ENCODE data around the gene RPS6KA5.

DNA sequence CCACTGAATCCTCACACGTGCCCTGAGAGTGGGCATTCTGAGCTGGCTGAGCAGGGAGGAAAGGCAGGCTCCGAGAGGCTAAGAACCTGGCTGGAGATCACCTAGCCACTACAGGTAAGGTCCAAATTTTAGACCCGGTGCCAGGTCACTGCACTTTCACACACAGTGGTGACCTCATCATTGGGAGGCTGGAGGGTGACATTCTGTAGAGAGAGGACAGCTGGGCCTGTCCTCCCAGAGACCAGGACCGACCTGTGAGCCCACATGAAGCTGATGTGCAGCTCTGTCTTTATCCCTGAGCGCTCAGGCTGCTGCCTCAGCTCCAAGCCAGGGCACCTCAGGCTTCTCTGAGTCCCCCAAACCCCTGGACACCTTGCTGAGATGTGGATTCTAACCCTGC, 248.3 kb downstream of the RPS6KA5 start:
- TF ChIP-seq POLR2A (IDR thresholded peaks at IDR 0.05) = no peak
- no peak for TF ChIP-seq POLR2AphosphoS5 (IDR thresholded peaks at IDR 0.05)
- TF ChIP-seq, protein P1, sequence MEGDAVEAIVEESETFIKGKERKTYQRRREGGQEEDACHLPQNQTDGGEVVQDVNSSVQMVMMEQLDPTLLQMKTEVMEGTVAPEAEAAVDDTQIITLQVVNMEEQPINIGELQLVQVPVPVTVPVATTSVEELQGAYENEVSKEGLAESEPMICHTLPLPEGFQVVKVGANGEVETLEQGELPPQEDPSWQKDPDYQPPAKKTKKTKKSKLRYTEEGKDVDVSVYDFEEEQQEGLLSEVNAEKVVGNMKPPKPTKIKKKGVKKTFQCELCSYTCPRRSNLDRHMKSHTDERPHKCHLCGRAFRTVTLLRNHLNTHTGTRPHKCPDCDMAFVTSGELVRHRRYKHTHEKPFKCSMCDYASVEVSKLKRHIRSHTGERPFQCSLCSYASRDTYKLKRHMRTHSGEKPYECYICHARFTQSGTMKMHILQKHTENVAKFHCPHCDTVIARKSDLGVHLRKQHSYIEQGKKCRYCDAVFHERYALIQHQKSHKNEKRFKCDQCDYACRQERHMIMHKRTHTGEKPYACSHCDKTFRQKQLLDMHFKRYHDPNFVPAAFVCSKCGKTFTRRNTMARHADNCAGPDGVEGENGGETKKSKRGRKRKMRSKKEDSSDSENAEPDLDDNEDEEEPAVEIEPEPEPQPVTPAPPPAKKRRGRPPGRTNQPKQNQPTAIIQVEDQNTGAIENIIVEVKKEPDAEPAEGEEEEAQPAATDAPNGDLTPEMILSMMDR (IDR thresholded peaks at IDR 0.05) = no peak

Measured in breast epithelium (tissue), 3 donors.